PC-9 (cell line): ENCODE measurements around the gene SARNP. TPM values are rescaled to one million over a fixed set of nuclear protein-coding genes. Genes with fewer than 3 reads are reported as not detected.

Experiments
- BruUV-seq: library from RNA; stranded (reverse); fragments of 400-500 nt; replicated peaks from 2 replicates; lab custom pipeline; 2021; lab: Mats Ljungman, UMichigan
- CTCF ChIA-PET: fragments of 300-600 bp; sonication (Branson Sonifier 250); formaldehyde crosslinking; loops from one replicate; lab custom pipeline; 2022; ENCODE audit warnings: antibody characterized with exemption; lab: Charles Lee
- POLR2A ChIA-PET: fragments of 300-600 bp; sonication (Branson Sonifier 250); formaldehyde crosslinking; loops from one replicate; lab custom pipeline; 2022; ENCODE audit warnings: antibody characterized with exemption; ENCODE audit not compliant: unreplicated experiment; lab: Charles Lee
- DNase-seq, 2 experiments: peaks; one replicate each; pipeline versions ENCODE4 v3.0.0 to v3.0.0-alpha.2; 2015 to 2022; ENCODE audit warnings: mixed read lengths in 1 of 2
- H2AFZ ChIP-seq: fragments of 200-600 bp; sonication (generic); 2 replicates; pipeline ENCODE4 v1.8.1; 2017; ENCODE audit warnings: antibody characterized with exemption
- H3F3A ChIP-seq: fragments of 200-600 bp; sonication (generic); 2 replicates; pipeline ENCODE4 v1.8.1; 2017; ENCODE audit warnings: antibody characterized with exemption, mild to moderate bottlenecking, low read depth; ENCODE audit not compliant: insufficient read depth
- H3K27ac ChIP-seq: fragments of 200-600 bp; sonication (generic); 2 replicates; pipeline ENCODE4 v1.6.1; 2016; ENCODE audit warnings: mixed run types
- H3K27me3 ChIP-seq: fragments of 200-600 bp; sonication (generic); 2 replicates; pipeline ENCODE4 v1.6.1; 2016; ENCODE audit warnings: low read depth, mixed run types; ENCODE audit not compliant: insufficient read depth
- H3K36me3 ChIP-seq: fragments of 200-600 bp; sonication (generic); 2 replicates; pipeline ENCODE4 v1.6.1; 2016; ENCODE audit warnings: low read depth, mixed run types
- H3K4me1 ChIP-seq: fragments of 200-600 bp; sonication (generic); replicated peaks from 2 replicates; pipeline ENCODE4 v1.6.1; 2016; ENCODE audit warnings: mixed run types; ENCODE audit not compliant: insufficient read depth
- H3K4me2 ChIP-seq: fragments of 200-600 bp; sonication (generic); 2 replicates; pipeline ENCODE4 v1.6.1; 2017; ENCODE audit warnings: mixed run types
- H3K4me3 ChIP-seq: fragments of 200-600 bp; sonication (generic); 2 replicates; pipeline ENCODE4 v1.6.1; 2016; ENCODE audit warnings: mixed run types
- H3K79me2 ChIP-seq: fragments of 200-600 bp; sonication (generic); 2 replicates; pipeline ENCODE4 v1.6.1; 2017; ENCODE audit warnings: low read depth, mixed run types
- H3K9me2 ChIP-seq: fragments of 200-600 bp; sonication (generic); 2 replicates; pipeline ENCODE4 v1.8.1; 2017; ENCODE audit warnings: mild to moderate bottlenecking; ENCODE audit not compliant: insufficient read depth
- H3K9me3 ChIP-seq: fragments of 200-600 bp; sonication (generic); 2 replicates; pipeline ENCODE4 v1.8.1; 2016; ENCODE audit warnings: low read depth; ENCODE audit not compliant: insufficient read depth
- H4K20me1 ChIP-seq: fragments of 200-600 bp; sonication (generic); 2 replicates; pipeline ENCODE4 v1.8.1; 2017; ENCODE audit not compliant: insufficient read depth
- EZH2 ChIP-seq: fragments of 200-600 bp; sonication (generic); IDR thresholded peaks from 2 replicates; pipeline ENCODE4 v1.8.0; 2017; ENCODE audit warnings: antibody characterized with exemption, low read depth
- intact Hi-C: fragments of 100-400 bp; cut with micrococcal nuclease; formaldehyde crosslinking; loops from one replicate; pipeline ENCODE4 v1.10.0; 2022; ENCODE audit not compliant: unreplicated experiment
- total RNA-seq: library from RNA; stranded (reverse); gene quantifications from 2 replicates; pipeline ENCODE4 v1.2.3, GENCODE V29; 2021
- TF ChIP-seq, protein P1 (sequence below): fragments of 200-600 bp; sonication (generic); conservative IDR thresholded peaks from 2 replicates; pipeline ENCODE4 v1.6.1; 2017; ENCODE audit warnings: mixed run types, antibody characterized with exemption, mild to moderate bottlenecking, moderate library complexity

Gene SARNP
- total RNA-seq, 1 experiment from 2014 or later = 74.8 TPM

DNA sequence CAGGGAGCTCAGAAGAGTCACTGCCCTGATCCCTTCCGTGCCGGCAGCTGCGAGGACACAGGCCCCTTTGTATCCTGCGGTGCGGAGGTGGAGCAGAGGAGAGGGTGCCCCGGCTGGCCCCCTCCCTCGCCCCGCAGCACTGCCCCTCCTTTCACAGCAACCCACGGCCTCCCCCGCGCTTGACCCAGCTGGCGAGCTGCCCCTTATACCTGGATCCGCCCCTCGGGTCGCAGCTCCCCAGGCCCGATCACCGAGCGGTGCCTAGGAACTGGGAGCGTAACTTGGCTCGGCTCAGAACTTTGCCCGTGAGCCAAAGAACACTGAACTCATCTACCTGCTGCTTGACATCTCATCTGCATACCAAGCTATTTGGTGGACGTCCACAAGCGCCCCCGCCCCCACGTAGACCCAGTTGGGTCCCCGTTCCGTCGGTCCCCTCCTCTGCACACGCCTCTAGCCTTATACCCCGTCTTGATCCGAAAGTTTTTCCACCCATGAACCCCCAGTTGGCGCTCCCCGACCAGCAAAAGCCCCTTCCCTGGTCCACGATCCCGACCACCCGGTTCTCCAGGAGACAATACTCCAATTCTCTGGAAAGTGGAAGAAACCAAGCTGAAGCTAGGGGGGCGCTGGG, 12.6 kb upstream of the SARNP start:
- TSS peak; percentile 67 for BruUV-seq
- no peaks in the 10 kb centered on the region for H3K36me3 ChIP-seq
- peak overlapping the region; percentile 36 for H3K27ac ChIP-seq
- ChIA-PET CTCF (interaction anchor here (0.6 to 1.9 kb wide), 5 partner anchors 12 to 533 kb away, joined by 3 to 10 read pairs (median 6); partner anchors contain the start of genes ORMDL2 and SARNP), POLR2A (interaction anchor here (0.6 to 1.6 kb wide), 13 partner anchors 12 to 549 kb away, joined by 3 to 59 read pairs (median 6); partner anchors contain the start of genes ORMDL2, PYM1 and SARNP)
- intact Hi-C loops = loop anchor here (1.0 kb wide), 2 partner anchors 13 to 97 kb away; partner anchors contain the start of genes PYM1 and SARNP
- H3K4me3 ChIP-seq = peak overlapping the region; percentile 96
- TF ChIP-seq, protein P1, sequence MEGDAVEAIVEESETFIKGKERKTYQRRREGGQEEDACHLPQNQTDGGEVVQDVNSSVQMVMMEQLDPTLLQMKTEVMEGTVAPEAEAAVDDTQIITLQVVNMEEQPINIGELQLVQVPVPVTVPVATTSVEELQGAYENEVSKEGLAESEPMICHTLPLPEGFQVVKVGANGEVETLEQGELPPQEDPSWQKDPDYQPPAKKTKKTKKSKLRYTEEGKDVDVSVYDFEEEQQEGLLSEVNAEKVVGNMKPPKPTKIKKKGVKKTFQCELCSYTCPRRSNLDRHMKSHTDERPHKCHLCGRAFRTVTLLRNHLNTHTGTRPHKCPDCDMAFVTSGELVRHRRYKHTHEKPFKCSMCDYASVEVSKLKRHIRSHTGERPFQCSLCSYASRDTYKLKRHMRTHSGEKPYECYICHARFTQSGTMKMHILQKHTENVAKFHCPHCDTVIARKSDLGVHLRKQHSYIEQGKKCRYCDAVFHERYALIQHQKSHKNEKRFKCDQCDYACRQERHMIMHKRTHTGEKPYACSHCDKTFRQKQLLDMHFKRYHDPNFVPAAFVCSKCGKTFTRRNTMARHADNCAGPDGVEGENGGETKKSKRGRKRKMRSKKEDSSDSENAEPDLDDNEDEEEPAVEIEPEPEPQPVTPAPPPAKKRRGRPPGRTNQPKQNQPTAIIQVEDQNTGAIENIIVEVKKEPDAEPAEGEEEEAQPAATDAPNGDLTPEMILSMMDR = no peak
- no peak for TF ChIP-seq EZH2
- no peaks in the 10 kb centered on the region for H4K20me1 ChIP-seq
- no peaks in the 10 kb centered on the region for H3K27me3 ChIP-seq
- H2AFZ ChIP-seq = peak overlapping the region; percentile 85
- H3K9me3 ChIP-seq = no peaks in the 10 kb centered on the region
- H3K4me2 ChIP-seq = peak overlapping the region; percentile 90
- H3K79me2 ChIP-seq = peaks cover 49% of the 10 kb centered on the region
- DNase-seq = peak in 1 of 2 experiments; percentile 27
- H3F3A ChIP-seq = peaks cover 4% of the 10 kb centered on the region; the same call in 1 of the 2 replicates
- peaks cover 39% of the 10 kb centered on the region for H3K4me1 ChIP-seq
- no peaks in the 10 kb centered on the region for H3K9me2 ChIP-seq

DNA sequence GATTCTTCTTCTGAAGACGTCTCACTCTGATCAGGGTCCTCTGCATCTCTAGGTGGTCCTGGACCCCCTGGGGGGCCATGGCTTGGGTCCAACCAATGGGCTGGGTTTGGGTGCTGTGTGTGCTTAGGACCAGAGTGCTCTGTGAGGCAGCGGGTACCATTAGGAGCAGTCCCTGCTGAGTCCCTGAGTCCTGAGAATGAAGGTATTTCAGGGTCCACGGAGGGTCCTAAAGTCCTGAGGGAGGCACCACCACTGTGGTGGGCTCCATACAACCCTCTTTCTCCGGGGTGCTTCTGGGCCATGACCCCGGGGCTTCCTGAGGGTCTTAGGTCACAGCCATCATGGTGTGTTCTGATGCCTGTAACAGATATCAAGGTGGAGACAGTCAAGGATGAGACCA, 10.8 kb upstream of the SARNP start:
- Histone ChIP-seq H4K20me1 (0 out of 2 replicates have a peak, but pooled peaks cover 3% of the 10 kb centered on the region), H3K27me3 (no peaks in the 10 kb centered on the region), H3K9me3 (no peaks in the 10 kb centered on the region), H3K9me2 (no peaks in the 10 kb centered on the region), H3K4me2 (peak overlapping the region; percentile 93), H3K4me1 (peaks cover 39% of the 10 kb centered on the region), H3F3A (peaks cover 7% of the 10 kb centered on the region; the same call in 1 of the 2 replicates), H3K36me3 (no peaks in the 10 kb centered on the region), H3K27ac (no peak overlapping the region), H3K79me2 (peaks cover 57% of the 10 kb centered on the region), H3K4me3 (peak overlapping the region; percentile 96), H2AFZ (peak overlapping the region; percentile 90; the same call in 1 of the 2 replicates)
- ChIA-PET POLR2A (interaction anchor here (1.6 kb wide), 1 partner anchor 11 kb away, joined by 59 read pairs; the partner anchor contains the start of genes ORMDL2 and SARNP), CTCF (interaction anchor here (1.0 to 1.9 kb wide), 2 partner anchors 98 to 112 kb away, joined by 3 to 8 read pairs; no protein-coding TSS in a partner anchor)
- BruUV-seq = no TSS peak
- DNase-seq = no peak
- no peak for TF ChIP-seq EZH2
- TF ChIP-seq, protein P1 = no peak
- intact Hi-C loops = no loop called here

DNA sequence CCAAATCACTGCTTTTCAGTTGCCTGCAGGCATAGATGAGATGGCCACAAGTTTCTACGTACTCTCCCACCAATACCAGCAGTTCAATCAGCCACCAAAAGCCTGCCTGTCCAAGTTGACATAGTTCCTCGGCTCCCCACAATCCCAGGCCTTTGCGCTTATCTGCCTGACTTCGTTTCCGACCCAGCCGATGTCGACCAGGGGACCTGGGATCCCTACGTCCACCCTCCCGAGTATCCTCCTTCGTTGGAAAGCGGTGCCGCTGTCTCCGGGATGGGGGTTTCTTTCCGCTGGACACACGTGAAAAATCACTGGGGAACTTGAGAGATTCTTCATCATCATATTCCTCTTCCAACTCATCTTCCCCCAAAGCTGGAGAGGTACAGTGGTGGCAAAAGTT, 10.3 kb upstream of the SARNP start:
- Histone ChIP-seq H3K4me1 (peaks cover 39% of the 10 kb centered on the region), H3K4me3 (no peak overlapping the region), H2AFZ (no peak overlapping the region), H4K20me1 (0 out of 2 replicates have a peak, but pooled peaks cover 3% of the 10 kb centered on the region), H3K9me3 (no peaks in the 10 kb centered on the region), H3K9me2 (no peaks in the 10 kb centered on the region), H3K4me2 (peak overlapping the region; percentile 93), H3K79me2 (peaks cover 57% of the 10 kb centered on the region), H3K27ac (no peak overlapping the region), H3K27me3 (no peaks in the 10 kb centered on the region), H3K36me3 (peaks cover 5% of the 10 kb centered on the region; the same call in 1 of the 2 replicates), H3F3A (peaks cover 13% of the 10 kb centered on the region; the same call in 1 of the 2 replicates)
- POLR2A ChIA-PET = no interaction called here
- TF ChIP-seq, protein P1 = no peak
- TF ChIP-seq EZH2 = no peak
- intact Hi-C loops = no loop called here
- CTCF ChIA-PET = no interaction called here
- no TSS peak for BruUV-seq
- no peak for DNase-seq
